Ascending aorta (tissue), 2 donors: ENCODE data around the gene CANT1. TPM values are rescaled to one million over a fixed set of nuclear protein-coding genes. Genes with fewer than 3 reads are reported as not detected.

ENCODE experiments used
- DNase-seq, 2 donors: peaks; one replicate each; pipeline ENCODE4 v3.0.0-alpha.2; 2019; ENCODE audit warnings: low spot score in 2 of 2
- H3K27ac ChIP-seq, 2 donors: fragments of 200-600 bp; sonication (generic); one replicate each; pipeline ENCODE4 v1.5.1; 2016 to 2017; ENCODE audit warnings: mild to moderate bottlenecking in 1 of 2
- H3K27me3 ChIP-seq: fragments of 200-600 bp; sonication (generic); one replicate; pipeline ENCODE4 v1.5.1; 2017
- H3K36me3 ChIP-seq, 2 donors: fragments of 200-600 bp; sonication (generic); one replicate each; pipeline ENCODE4 v1.5.1; 2016
- H3K4me1 ChIP-seq, 2 donors: fragments of 200-600 bp; sonication (generic); one replicate each; pipeline ENCODE4 v1.5.1; 2016 to 2017; ENCODE audit warnings: mild to moderate bottlenecking in 1 of 2
- H3K4me3 ChIP-seq, 2 donors: fragments of 200-600 bp; sonication (generic); one replicate each; pipeline ENCODE4 v1.5.1; 2016 to 2017; ENCODE audit warnings: mild to moderate bottlenecking in 1 of 2
- H3K9me3 ChIP-seq, 2 donors: fragments of 200-600 bp; sonication (generic); one replicate each; pipeline ENCODE4 v1.5.1; 2016
- CTCF ChIP-seq, 3 experiments: fragments of 200-600 bp in 2 of 3; fragments of 450-650 bp in 1 of 3; sonication (generic) in 2 of 3; IDR thresholded peaks; one replicate each; pipeline ENCODE4 v1.5.1; 2016 to 2019; ENCODE audit warnings: antibody characterized with exemption in 3 of 3, mild to moderate bottlenecking in 1 of 3, moderate library complexity in 1 of 3
- intact Hi-C: fragments of 100-400 bp; cut with DNase I; formaldehyde crosslinking; loops from one replicate; pipeline ENCODE4 v1.15.1; 2023
- total RNA-seq: library from RNA; depleted of rRNA; stranded (reverse); fragments of >200 nt; gene quantifications from one replicate; pipeline ENCODE4 v1.1.0, GENCODE V29; 2016

The CANT1 gene
- total RNA-seq, 1 donor from 2014 or later: 67.2 TPM

- TF ChIP-seq CTCF (IDR thresholded peaks at IDR 0.05): no peak
- H3K4me1 ChIP-seq: no peaks in the 10 kb centered on the region
- H3K36me3 ChIP-seq: no peaks in the 10 kb centered on the region
- H3K9me3 ChIP-seq: no peaks in the 10 kb centered on the region
- H3K27ac ChIP-seq: no peak overlapping the region
- no peak overlapping the region for H3K4me3 ChIP-seq
- intact Hi-C loops: no loop called here
- DNase-seq: no peak
- H3K27me3 ChIP-seq: no peaks in the 10 kb centered on the region
Observed at GRCh38 chr17:78959803-78960202, 49.8 kb downstream of the CANT1 start.

DNA sequence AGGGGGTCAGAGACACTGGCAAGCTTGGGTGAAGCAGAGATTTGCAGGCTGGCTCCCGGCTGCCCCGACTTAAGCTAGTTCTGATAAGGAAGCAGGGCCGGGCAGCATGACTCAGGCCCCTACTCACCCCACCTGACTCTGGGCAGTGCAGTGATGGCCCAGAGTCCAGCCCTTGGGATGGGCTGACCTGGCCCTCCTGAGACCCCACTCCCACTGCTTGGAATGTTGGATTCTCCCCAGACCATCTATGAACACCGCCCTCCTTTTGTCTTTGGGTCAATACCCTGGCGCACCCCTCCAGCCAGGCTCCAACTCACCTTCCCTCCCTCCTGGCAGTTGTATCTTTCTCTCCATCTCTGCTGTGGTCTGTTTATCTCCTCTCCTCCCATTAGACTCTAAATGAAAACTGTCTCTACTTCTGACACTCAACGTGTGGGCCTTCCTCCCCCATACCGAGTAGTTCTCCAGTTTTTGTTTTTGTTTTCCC, 50.9 kb downstream of the CANT1 start:
- intact Hi-C loops: no loop called here
- H3K4me3 ChIP-seq: no peak overlapping the region
- H3K36me3 ChIP-seq: no peaks in the 10 kb centered on the region
- no peak overlapping the region for H3K27ac ChIP-seq
- no peak for TF ChIP-seq CTCF (IDR thresholded peaks at IDR 0.05)
- no peaks in the 10 kb centered on the region for H3K4me1 ChIP-seq
- no peak for DNase-seq
- no peaks in the 10 kb centered on the region for H3K9me3 ChIP-seq
- no peaks in the 10 kb centered on the region for H3K27me3 ChIP-seq

DNA sequence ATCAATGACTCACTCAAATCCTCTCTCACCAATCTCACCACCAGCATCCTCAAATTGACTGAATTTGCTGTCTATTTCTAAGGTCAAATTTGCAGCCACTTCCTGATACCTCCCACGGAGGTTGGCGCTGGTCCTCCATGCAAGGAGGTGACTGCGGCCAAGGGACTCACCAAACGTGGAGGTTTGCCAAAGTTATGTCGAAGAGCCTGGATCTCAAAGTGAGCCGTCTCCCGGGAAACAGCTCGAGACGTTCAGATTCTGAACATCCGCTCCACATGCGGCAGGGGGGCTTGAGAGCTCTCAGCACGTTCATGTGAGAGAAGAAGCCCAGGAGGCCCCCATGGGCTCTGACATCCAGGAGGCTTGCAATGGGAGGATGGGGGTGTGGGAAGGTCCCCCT, 52.4 kb downstream of the CANT1 start:
- no peak for DNase-seq
- no peaks in the 10 kb centered on the region for H3K27me3 ChIP-seq
- H3K4me1 ChIP-seq: no peaks in the 10 kb centered on the region
- H3K36me3 ChIP-seq: no peaks in the 10 kb centered on the region
- H3K27ac ChIP-seq: no peak overlapping the region
- no peak for TF ChIP-seq CTCF (IDR thresholded peaks at IDR 0.05)
- intact Hi-C loops: no loop called here
- H3K9me3 ChIP-seq: no peaks in the 10 kb centered on the region
- H3K4me3 ChIP-seq: no peak overlapping the region

- DNase-seq: no peak
- H3K4me3 ChIP-seq: no peak overlapping the region
- H3K4me1 ChIP-seq: no peaks in the 10 kb centered on the region
- no peaks in the 10 kb centered on the region for H3K27me3 ChIP-seq
- TF ChIP-seq CTCF (IDR thresholded peaks at IDR 0.05): no peak
- no peaks in the 10 kb centered on the region for H3K36me3 ChIP-seq
- H3K9me3 ChIP-seq: no peaks in the 10 kb centered on the region
- no peak overlapping the region for H3K27ac ChIP-seq
- intact Hi-C loops: no loop called here
Observed at GRCh38 chr17:78956254-78956653, 53.3 kb downstream of the CANT1 start.

DNA sequence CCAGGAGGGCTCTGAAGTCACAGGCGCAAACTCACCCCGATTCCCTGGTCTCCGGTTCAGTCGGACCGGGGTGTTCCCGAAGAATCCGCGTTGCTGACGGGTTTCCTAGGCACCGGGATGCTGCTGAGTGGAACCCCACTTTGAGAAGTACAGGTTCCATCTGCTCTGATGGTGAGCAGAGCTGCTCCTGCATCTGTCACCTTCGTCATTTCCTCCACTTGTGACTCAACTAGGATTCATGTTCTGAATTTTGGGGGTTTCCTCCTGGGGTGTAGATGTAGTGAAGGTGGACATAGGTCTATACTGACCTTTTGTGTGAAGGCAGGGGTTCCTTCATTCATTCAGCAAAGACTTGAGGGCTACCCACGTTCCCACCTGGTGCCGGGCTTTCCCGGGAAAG, 54.9 kb downstream of the CANT1 start:
- Histone ChIP-seq H3K36me3 (no peaks in the 10 kb centered on the region), H3K4me1 (no peaks in the 10 kb centered on the region), H3K27me3 (no peaks in the 10 kb centered on the region), H3K27ac (no peak overlapping the region), H3K4me3 (no peak overlapping the region), H3K9me3 (peaks cover 7% of the 10 kb centered on the region in 2 donors)
- intact Hi-C loops: no loop called here
- DNase-seq: no peak
- TF ChIP-seq CTCF (IDR thresholded peaks at IDR 0.05): no peak
